Fibroblast of lung (primary cell): ENCODE data around the gene ATP2A1.

Experiments used
- CTCF ChIP-seq, 2 donors: IDR thresholded peaks in 1 of 2; conservative IDR thresholded peaks in 1 of 2; 1 replicate in 1 of 2; 2 replicates in 1 of 2; pipeline ENCODE4 v1.5.1; 2011 to 2012; ENCODE audit warnings: low read length in 2 of 2, control low read depth in 1 of 2, inconsistent platforms in 1 of 2, low read depth in 1 of 2, mild to moderate bottlenecking in 1 of 2
- EZH2 ChIP-seq: IDR thresholded peaks from 2 replicates; pipeline ENCODE4 v1.5.1; 2012; ENCODE audit warnings: low read length, control low read depth, mild to moderate bottlenecking; ENCODE audit errors: missing control alignments

DNA sequence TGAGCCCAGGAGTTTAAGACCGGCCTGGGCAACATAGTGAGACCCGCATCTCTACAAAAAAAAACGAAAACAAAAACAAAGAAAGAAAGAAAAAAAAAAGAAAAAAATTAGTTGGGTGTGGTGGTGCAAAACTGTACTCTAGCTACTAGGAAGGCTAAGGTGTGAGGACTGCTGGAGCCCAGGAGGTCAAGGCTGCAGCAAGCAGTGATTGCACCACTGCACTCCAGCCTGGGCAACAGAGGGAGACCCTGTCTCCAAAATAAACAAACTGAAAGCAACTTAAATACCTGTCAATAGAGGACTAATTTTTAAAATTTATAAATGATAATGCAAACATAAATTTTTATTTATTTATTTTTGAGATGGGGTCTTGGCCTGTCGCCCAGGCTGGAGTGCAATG, 17.3 kb downstream of the ATP2A1 start:
- TF ChIP-seq CTCF (conservative IDR thresholded peaks at IDR 0.05 in 1 of 2, IDR thresholded peaks at IDR 0.05 in 1 of 2; ENCODE audit: low read depth in 1 of 2, low read length in 2 of 2), result no peak
- TF ChIP-seq EZH2, result no peak
